HG02623 (cell line): Measurements from ENCODE around the gene C4orf33.
"Not testable (repeated sequence)": the region's sequence is repeated elsewhere in the genome, so short reads cannot be mapped to it uniquely, and the experiment has no call there.

ENCODE experiments used
- ATAC-seq: cut with Tn5 transposase; IDR thresholded peaks from one replicate; pipeline ENCODE4 v1.9.1; 2021; ENCODE audit warnings: moderate library complexity; ENCODE audit not compliant: unreplicated experiment

Gene C4orf33, protein sequence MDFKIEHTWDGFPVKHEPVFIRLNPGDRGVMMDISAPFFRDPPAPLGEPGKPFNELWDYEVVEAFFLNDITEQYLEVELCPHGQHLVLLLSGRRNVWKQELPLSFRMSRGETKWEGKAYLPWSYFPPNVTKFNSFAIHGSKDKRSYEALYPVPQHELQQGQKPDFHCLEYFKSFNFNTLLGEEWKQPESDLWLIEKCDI

DNA sequence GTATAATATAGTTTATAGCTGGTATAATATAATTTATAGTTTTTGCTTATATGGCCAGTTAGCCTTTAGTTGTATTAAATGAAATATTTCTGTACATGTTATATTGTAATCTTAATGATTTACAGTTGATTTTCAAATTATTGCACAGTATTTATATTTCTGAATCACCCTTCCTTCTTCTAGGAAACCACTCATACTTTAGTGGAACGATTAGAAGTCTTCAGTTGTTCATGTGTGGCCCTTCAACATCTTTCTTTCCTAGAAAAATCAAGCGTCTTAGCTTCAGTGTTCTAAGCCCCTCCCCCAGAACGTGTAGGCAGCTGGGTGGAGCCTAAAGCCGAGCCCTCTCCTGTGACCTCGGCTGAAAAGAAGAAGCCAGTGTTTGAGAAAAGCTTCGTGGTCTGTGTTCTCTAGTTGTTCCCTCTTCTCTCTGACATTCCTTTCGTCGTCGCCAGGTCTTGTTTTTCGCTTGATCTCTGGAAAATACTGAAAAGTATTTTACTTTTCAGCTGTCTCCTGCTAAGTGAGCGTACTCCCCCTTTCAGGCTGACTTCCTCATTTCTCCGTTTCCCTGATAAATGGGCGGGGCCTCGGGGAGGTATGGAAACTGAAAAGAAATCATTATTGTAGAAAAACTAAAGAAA lies at the start of gene C4orf33:
TSS of gene C4orf33 (plus strand) at position 342 of the 644 bp plus-strand sequence. CDS start 6,459 bp downstream, outside the sequence.
- peak; percentile 39 for ATAC-seq

DNA sequence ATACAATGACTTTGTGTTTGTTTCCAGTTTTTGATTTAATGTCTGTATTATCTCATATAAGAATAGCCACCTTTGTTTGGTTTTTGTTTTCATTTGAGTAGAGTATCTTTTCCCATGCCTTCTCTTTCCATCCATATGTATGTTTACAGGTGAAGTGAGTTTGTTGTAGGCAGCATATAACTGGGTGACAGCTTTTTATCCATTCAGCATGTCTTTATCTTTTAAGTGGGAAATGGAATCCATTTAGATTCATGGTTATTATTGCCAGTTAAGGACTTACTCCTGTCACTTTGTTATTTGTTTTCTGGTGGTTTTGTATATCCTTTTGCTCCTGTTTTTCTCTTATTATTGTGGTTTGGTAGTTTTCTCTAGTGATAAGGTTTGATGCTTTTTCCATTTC lies 36.9 kb upstream of the C4orf33 start:
- no peak for ATAC-seq

DNA sequence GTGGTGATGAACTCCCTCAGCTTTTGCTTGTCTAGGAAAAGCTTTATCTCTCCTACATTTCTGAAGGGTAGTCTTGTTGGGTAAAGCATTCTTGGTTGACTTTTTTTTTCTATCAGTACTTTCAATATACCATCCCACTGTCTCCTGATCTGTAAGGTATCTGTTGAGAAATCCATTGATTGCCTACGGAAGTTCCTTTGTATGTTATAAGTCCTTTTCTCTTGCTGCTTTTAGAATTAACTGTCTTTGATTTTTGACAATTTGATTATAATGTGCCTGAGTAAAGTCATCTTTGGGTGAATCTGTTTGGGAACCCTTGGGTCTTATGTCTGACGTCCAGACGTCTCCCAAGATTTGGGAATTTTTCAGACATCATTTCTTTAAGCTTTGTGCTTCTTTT lies 33.4 kb upstream of the C4orf33 start:
- ATAC-seq: no peak

DNA sequence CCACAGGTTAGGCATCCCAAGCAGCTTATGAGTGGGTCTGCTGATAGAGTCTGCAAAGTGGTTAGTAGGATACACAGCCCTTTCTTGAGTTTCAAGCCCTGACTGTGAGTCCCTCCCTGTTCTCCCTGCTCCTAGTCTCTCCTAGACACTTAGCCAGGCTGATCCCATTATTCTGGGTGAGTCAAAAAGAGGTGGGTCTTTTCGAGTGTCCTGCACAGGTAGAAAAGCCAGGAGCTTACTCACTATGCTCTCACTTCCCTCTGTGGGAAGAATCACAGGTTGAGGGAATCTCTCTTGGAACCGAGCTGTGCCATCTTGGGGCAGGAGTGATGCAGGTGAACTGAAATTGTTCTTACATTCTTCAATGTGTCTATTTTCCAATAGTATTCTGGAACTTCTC lies 32.3 kb upstream of the C4orf33 start:
- ATAC-seq: no peak

DNA sequence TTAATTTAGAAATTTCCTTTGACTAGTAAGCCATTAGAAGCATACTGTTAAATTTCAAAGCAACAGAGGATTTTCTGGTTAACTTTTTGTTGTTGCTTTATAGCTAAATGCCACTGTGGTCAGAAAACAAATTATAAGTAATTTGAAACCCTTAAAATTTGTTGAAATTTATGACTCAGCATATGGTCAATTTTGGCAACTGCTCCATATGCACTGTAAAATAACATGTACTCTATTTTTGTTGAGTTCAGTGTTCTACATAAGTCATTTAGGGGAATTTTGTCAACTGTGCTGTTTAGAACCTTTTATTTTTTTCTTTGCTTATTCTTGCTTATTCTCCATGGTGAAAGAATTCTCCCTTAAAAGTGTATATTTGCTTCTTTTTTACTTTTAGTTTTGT lies 31.2 kb upstream of the C4orf33 start:
- ATAC-seq: no peak

DNA sequence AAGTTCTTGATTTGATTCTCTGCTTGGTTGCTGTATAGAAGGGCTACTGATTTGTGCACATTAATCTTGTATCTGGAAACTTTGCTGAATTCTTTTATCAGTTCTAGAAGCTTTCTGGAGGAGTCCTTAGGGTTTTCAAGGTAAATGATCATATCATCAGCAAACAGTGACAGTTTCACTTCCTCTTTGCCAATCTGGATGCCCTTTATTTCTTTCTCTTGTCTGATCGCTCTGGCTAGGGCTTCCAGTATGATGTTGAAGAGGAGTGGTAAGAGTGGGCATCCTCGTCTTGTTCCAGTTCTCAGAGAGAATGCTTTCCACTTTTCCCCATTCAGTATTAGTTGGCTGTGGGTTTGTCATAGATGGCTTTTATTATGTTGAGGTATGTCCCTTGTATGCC lies 26.4 kb upstream of the C4orf33 start:
- ATAC-seq: not testable (repeated sequence)

DNA sequence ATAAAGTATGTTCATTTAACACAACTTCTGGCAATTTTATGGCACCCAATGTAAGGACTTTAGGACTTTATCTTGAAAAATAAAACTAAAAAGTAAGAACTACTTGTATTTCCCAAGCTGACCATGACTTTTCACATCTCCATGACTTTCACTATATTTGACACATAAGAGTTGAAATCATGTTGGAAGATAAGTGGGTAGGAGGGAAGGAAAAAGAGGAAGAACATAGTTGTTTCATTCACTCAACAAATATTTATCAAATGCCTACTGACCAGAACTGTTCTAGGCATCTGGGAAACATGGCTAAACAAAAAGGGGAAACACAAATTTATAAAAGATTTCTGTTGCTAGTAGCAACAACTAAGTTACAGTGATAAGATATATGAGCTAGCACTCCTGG lies 18.6 kb upstream of the C4orf33 start:
- no peak for ATAC-seq

DNA sequence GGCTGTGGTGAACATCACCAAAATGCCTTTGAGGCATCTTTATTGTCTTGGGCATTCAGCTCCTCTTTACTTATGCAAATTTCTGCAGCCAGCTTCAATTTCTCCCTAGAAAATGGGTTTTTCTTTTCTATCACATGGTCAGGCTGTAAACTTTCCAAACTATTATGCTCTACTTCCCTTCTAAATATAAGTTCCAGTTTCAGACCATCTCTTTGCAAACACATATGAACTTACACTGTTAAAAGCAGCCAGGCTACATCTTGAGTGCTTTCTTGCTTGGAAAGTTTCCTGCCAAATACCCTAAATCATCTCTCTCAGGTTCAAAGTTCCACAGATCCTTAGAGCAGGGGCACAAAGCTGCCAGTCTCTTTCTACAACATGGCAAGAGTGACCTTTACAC lies 15.8 kb upstream of the C4orf33 start:
- no peak for ATAC-seq

DNA sequence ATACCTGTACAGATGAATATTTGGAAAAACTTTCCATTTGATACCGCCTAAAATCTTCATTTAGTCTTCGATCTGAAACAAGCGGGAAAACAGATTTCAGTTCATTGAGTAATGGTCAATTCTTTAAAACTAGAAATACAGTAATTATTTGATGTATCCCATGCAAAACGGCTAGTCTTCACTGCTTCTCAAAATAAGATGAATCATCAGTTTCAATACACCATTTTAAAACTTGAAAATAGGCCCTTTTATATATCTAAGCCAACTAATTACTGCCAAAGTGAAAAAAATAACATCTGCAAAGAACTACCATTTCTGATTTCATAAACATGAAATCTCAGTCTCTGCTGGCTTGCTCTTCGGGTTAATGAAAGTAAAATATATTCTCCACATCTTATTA lies 13.7 kb upstream of the C4orf33 start:
- ATAC-seq: no peak

DNA sequence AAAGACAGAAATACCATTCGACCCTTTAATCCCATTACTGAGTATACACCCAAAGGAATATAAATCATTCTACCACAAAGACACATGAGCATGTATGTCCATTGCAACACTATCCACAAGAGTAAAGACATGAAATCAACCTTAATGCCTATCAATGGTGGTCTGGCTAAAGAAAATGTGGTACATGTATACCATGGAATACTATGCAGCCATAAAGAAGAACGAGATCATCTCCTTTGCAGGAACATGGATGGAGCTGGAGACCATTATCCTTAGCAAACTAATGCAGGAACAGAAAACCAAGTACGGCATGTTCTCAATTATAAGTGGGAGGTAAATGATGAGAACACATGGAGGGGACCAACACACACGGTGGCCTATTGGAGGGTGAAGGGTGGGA lies 10.5 kb upstream of the C4orf33 start:
- no peak for ATAC-seq

DNA sequence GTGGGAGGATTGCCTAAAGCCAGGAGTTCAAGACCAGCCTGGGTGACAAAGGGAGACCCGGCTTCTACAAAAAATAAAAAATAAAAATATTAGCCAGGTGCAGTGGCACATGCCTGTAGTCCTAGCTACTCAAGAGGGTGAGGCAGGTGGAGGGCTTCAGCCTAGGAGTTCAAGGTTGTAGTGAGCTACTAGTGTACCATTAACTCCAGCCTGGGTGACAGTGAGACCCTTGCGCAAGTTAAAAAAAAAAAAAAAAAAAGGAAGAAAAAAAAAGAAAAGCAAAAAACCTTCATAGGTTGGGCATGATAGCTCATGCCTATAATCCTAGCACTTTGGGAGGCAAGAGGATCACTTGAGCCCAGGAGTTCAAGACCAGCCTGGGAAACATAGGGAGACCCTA lies 8.4 kb upstream of the C4orf33 start:
- no peak for ATAC-seq

DNA sequence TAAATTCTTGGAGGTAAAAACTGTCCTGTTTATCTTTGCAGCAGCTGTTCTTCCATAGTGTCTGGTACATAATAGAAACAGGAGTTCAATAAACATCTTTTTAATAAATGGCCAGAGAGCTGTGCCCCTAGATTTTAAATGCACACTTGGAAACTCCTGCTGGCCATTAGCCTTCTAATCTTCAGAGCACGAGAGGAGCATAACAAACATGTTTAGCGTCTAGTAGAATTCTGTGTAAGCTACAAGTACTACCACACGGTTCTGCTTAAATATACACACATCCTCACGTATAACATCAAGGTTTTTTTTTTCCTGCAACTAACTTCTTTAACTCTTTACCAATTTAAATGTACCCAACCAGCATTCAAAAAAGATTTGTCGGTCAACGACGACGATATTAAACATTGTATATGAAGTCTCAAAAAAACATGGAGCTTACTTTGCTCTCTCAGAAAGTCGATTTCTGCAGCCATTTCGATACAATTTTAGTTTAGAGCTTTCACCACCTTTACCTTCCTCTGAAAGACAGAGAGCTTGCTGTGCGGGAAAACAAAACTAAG lies 3.2 kb upstream of the C4orf33 start:
- no peak for ATAC-seq

DNA sequence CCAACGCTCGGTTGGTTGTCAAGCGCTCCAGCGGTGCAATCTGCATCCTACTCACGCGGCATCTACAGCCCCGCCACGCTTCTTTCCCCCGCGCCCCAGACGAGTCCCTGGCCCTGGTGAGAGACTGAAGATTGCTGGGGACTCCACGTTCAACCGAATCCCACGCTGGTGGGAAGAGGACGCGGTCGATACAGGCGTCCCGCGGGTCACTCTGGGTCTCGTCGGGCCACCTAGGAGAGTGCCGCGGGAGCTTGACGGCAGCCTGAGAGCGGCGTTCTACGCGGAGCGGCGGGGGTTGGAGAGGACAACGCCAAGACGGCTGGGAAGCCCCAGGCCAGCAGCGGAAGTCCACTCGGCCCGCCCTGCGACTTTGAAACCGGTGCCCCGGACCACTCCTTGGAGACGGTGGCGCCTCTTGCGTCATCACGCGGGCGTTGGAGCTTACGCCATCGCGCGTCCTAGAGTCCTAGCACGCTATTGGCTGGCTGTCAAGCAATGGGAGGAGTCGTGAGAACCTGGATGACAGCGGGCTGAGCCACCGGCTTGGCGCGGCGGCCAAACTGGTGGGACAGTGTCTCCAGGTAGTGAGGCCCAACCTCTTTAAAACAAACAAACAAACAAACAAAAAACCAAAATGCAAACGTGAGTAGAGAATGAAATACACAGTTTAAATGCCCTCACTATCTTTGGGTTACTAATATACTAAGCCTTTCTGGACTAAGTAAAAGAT lies 2.6 kb upstream of the C4orf33 start, which contains the start of gene SCLT1:
TSS of gene SCLT1 (minus strand) at position 349 of the 730 bp plus-strand sequence. CDS start 436 bp downstream, outside the sequence.
- peak; percentile 93 for ATAC-seq

DNA sequence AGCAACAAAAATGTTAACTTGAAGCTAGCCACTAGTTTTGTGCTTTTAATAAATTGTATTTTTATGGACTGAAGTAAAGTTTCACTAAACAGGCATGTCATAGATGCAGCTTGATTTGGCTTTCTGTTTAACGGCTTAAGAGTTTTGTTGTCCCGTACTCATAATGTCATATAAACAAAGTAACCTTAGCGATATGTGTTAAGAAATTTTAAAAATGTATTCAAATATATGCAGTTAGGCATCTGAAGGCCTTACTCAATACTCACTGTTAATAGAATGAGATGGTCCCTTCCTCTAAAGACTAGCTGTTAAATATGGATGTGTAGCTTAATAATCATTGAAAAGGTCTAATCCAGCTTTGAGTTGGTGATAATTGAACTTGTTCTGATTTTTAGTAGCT lies 1.6 kb upstream of the C4orf33 start:
- no peak for ATAC-seq

DNA sequence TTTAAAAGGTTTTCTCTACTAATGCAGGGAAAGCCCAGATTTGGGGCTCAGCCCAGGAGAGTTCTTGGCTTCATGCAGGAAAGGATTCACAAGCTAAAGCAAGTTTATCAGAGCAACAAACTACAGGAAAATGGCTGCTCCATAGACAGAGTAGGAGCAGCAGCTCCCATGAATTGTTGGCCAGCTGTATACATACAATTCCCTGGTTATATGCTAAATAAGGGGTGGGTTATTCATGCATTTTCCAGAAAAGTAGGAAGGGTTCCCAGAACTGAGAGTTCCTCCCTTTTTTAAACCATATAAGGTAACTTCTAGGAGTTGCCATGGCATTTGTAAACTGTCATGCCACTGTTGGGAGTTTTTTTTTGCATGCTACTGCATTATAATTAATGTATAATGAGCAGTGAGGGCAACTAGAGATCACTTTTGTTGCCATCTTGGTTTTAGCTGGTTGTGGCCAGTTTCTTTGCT lies 2.6 kb downstream of the C4orf33 start:
- no peak for ATAC-seq

DNA sequence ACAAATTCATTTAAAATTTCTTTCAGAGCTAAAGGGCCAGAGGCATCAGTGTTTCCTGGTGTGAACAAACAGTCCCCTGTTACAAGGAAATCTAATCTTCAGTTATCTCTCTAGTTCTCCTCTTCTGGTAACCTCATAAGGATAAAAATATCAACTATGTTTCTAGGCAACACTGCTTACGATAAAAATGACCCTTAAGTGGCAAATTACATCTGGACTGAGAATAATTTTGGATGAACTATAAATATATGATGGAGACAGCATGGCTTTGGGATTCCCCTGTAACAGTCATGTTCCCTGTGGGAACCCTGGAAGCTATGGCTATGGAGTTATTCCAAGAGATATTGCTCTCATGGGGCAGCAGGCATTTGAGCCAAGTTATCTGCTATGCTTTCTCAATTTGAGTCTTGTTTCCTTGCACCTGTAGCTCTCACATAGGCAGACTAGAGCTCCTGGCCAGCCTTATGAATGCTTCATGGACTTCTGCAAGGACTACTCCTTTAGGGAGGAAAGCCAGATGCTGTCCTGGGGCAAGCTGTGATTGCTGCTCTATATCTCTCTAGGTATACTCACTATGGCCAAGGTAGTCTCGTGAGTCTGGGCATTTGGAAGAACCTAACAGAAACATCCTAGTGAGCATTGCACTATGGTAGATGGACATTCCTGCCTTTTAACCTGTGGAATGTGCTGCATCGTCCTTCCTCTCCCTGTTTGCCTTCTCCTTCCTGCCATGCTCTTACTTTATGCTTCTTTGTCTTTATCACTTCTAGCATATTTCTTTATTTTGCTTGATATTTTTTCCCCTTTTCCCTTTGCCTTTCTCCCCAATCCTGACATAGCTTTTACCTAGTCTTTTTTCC lies 14.2 kb downstream of the C4orf33 start:
- no peak for ATAC-seq

DNA sequence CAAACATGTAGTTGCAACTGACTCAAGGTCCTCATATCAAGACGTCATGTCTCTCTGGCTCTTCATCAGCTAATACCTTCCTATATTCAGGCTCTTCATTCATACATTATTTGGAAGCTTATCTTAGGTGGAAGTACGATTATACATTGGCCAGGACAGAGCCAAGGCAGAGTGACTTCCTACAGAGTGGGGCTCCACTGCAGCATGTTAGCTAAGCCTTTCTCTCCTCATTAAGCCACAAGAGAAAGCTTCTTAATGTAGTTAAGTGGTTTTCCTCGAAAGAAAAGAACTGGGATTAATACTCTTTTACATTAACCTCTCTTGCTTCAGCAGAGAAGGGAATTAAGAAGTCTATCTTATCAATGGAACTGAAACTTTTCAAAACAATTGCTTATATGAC lies 15.0 kb downstream of the C4orf33 start:
- no peak for ATAC-seq

DNA sequence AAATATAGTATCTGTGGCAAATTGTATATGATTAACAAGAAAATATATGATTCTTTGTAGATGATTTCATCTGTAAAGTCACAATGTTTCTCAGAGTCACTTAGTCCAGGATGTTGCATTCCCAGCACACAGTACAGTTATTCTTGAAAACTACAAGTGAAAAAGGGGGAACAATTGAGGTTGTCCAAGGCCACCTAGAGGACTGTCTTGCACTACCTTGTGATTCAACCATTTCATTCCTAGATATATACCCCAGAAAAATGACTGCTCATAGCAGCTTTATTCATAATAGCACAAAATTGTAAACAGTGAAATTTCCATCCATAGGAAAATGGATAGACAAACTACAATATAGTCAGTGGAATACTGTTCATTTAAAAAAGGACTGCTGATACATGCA lies 16.0 kb downstream of the C4orf33 start:
- ATAC-seq: no peak

DNA sequence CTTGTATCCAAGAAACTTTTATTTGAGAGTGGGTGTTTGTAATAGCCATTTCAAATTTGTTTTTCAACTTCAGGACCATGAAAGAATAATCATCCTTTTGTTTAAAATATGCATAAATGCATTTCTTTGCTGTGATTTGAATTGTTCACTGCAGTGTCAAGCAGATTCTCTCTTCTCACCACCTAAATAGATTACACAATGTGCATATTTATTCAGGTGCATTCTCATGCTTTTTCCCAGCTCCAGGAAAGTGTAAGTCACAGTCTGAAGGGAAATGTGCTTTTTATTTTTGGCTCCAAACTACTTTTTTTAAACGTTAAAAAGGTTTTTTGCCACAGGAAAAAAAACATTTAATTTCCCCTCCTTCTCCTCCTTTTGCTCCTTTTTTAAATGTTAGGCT lies 17.5 kb downstream of the C4orf33 start:
- ATAC-seq: no peak

DNA sequence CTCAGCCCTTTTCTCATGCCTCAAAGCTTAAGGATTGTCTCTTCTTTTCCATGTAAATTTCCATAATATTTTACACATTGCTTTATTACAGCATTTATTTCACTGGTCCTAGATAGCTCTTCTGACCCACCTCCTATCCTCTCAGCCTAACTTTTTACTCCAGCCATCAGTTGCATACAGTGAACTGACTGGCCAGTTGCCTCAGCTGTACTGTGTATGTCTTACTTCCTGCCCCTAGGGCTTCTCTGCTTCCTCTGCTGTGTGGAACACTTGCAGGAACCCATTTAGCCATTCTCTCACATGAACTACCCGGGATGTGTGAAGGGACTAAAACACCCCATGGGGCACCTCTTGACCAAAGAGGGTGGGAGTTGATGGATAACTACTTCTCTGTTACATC lies 18.0 kb downstream of the C4orf33 start:
- no peak for ATAC-seq

DNA sequence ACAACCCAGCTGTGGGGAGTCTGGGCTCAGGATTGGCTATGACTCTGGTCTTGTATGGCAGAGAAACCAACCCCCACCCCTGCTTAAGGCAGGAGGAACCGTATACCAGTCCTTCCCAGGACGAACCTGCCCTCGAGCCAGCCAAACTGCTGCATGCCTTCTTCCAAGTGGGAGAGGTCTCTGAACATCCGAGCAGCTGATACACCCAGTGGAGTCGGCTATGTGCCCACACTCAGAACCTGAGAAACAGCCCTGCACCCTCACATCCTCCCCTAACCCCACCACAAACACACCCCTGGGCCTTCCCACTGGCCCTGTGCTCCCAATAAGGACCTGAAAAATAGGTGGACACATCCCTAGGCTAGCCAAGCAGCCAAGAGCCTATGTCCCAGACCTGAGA lies 21.8 kb downstream of the C4orf33 start:
- no peak for ATAC-seq
